Stimulated activated CD8-positive, alpha-beta memory T cell treated with anti-CD3 and anti-CD28 coated beads, Interleukin-15, amount 100 ng/mL, for 24 hours (primary cell): ENCODE results near the gene CITED1.
"Not testable (repeated sequence)": the region's sequence is repeated elsewhere in the genome, so short reads cannot be mapped to it uniquely, and the experiment has no call there.

ENCODE experiments used
- DNase-seq: peaks from one replicate; pipeline ENCODE4 v3.0.0-alpha.2; 2020; ENCODE audit warnings: low read depth

CITED1 gene, protein sequence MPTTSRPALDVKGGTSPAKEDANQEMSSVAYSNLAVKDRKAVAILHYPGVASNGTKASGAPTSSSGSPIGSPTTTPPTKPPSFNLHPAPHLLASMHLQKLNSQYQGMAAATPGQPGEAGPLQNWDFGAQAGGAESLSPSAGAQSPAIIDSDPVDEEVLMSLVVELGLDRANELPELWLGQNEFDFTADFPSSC

DNA sequence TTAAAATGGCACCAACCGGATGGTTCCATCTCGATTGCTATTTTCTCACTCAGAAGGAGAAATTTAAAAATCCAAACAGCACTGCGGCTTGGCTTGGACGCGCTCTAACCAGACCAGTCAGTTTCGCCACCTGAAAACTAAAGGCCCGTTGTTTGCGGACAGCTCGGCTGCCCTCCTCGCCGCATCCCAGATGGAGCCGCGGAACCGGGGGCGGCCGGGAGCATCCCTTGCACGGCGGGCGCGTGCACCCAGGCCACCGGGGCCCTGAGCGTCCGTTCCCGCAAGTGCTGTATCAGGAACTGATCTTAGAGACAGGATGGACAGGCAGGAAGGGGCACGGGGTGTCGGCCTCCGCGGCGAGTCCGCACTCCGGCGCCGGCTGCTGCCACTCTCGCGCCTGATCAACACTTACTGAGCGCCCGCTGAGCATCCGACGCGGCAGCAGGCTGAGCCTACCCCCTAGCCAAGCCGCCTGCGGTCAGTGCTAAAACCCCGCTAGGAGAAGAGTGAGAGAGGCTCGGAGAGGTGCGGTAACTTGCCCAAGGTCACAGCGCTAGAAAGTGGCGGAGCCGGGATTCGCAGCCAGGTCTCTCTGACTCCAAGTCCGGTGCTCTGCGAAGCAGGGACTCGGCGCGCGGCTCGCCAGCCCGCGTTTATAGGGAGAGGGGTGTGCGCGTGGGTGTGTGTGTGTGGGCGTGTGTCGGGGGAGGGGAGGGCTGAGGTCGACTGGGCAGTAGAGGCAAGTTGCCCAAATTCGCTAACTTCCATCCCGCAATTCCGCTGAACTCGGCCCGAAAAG, at the start of gene CITED1:
Gene CITED1, minus strand, starts transcription at position 629 of the 799 bp plus-strand sequence. CDS start 3,045 bp downstream, outside the sequence.
- DNase-seq, result no peak

DNA sequence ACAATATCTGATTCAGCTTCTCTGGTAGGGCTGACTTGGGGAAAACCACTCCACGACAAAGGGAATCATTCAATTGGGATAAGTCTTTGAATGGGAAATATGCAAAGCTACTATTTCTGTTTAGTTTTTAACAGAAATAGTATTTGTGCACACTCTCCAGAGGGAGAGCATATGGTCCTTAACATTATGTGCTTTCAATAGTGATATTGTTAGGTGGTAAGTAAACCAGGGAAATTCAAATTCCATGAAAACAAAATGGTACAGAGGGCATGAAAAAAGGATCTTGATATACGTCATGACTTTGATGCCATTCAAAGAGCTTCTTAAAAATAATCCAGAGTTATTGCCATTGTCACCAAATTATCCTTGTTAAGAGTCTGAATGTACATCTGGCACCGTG, 47.1 kb upstream of the CITED1 start:
- no peak for DNase-seq

DNA sequence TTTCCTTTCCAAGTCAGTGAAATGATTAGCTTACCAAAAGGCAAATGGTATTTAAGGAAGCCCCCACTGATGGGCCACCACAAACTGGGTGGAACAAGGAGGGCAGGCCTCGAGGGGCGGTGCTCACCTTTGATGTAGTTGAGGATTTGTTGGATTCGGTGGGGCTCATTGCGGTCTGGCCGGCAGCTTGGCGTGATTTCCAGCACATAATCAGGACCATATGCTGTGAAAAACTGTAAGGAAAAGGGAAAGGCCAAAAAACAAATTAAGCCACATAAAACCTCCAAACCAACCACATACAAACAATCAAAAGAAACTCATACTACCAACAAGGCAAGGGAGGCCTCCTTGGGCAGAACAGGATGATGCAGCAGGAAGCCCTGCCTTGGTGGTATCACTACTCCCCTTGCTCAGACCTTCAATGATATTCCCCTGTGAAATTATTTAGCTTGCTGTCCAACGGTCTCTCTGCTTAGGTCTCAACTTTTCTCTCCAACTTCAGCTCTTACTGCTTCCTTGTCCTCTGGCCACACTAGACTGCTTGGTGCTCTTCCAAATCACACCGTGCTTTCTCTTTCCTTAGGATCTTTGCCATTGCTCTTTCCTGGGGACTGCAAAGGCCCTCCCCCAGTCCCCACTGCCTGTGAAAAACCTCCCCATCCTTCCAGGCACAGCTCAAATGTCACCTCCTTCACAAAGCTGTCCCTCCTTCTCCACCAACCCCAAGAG, 46.1 kb upstream of the CITED1 start:
- DNase-seq, result no peak

DNA sequence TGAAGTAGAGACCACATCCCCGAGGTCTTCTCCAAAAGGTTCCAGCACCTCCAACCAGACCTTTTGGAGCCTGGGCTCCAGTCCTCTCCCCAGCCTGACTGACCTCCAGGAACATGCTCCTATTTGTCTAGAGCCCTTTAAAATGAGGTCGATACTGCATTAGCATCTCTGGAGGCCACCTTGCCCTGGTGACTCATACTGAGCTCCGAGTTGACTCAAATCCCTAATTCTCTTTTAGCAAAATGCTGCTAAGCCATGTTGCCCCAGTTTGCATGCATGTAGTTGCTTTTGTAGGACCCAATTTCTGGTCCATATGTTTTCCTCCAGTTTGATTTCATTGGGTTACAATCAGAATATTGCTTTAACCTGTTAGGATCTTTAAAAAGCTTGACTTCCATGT, 43.5 kb upstream of the CITED1 start:
- no peak for DNase-seq

DNA sequence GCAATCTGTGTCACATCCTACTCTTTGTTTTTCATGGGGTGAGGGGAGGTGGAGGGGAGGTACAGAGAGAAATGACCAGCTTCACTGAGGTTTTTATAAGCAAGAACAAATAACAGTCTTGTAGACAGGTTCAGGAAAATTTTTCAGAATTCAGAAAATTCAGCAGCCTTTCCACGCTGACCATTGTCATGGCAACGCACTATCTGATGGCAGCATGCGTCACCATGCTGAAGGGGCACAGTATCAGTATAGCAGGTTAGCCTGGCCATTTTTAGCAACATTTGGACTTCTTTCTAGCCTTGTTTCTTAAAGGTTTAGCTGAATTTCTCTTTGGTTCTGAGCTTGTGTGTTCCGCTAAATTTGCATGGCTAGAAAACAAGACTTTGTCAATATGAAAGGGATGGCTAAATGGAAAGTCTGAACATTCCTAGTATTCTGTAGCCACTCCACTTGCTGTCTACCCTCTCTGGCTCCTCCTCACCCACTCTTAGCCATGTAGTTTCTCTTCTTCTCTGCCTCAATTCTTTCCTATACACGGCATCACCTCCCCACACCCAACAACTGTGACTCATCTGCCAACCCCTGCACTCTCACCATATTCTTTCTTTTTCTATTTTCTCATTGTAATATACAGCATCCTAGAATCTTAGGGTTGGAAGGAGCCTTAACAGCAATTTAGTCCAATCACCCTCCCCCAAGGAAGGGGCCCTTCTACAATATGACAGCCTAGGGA, 42.7 kb upstream of the CITED1 start:
- DNase-seq, result no peak

DNA sequence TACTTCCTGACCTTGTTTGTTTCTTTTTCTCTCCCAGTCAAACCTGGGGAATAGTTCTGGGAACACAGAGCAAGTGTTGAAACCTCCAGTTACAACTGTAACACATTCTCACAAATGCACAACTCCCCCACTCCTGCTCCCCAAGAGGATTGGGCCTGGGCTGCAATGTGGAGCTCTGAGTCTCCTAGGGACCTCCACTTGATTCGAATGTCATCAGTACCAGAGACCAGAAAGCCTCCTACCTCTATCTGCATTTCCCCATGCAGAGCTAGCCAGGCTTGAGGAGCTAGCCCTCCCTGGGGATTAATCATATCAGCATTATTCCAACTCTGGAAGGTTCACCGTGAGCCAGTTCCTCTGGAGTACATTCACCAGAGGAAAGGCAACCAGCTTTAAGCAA, 41.7 kb upstream of the CITED1 start:
- DNase-seq, result no peak

DNA sequence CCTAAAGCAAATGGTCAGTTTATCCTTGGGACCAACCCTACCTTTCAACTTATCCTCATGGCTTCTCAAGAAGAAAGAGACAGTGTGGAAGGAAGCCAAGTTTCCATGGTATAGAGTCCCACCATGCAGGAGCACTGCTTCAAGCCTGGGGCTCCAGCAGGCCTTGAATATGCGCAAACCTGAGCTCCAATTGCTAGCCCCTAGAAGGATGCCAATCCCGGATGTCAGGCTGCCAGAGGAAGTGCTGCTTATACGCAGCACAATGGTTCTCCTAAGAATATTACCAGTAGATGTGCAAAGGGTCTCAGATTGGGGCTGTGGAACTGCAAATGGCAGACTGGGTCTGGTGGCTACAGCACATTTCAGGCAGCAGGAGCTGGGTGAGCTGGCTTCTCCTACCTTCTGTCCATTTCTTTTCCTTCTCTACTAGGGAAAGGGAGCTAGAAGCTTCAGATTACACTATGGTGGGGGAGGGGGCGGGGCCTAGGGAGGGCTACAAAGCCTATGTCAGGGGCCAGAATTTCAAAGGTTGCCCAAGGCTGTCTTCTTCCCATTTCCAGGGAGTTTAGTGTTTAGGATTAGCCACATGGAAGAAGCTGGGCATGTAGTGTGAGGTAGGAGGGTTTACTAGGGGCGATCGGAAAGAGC, 40.7 kb upstream of the CITED1 start:
- no peak for DNase-seq

DNA sequence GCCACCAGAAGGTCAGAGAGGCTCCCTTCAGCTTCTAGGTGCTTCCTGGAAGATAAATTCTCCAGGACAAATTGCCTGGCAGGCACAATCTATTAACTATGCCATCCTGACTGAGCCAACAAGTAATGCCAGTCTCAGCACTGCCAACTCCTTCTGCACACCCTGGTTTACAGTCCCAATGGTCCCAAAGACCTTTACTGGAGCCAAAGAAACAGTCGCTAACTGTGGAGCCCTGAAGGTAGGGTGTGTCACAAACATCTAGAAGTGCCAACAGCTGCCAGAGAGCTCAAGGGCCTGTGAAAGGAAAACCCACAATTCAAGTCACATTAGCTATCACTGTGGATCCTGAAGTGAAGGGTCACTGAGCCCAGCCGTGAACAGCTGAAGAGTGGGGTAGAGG, 34.9 kb upstream of the CITED1 start:
- no peak for DNase-seq

DNA sequence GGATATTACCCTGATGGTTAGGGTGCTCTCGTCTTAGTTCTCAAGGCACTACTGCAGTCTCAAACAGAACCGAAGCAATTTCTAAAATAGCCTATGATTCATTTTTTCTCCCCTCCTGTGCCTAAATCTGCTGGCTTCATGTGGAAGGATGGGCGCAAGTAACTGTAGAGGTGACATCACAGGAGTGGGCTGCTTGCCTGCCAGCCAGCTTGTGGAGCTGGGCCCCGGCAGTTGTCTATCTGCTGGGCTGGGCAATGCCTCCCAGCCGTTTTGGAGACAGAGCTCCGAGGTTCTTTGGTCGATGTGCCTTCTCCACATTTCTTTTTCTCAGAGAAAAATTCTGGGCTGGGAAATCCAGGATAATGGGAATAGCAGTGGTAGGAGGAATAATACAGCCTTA, 34.3 kb upstream of the CITED1 start:
- no peak for DNase-seq

DNA sequence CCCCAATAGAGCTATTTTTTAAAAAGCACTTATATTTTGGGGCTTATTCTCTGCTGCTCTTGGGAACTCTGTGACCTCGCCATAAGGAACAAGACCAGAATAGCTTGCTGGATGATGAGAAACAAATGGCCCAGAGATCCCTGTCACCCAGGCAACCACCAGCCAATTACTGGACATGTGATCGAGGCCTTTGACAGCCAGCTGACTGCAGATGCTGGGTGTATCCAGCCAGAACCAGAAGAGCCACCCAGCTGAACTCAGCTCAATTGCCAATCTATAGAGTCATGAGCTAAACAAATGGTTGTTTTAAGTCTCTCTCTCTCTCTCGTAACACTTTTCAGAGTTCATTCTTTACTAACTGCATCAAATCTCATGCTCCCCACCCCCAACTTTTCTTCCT, 24.4 kb upstream of the CITED1 start:
- DNase-seq, result no peak

DNA sequence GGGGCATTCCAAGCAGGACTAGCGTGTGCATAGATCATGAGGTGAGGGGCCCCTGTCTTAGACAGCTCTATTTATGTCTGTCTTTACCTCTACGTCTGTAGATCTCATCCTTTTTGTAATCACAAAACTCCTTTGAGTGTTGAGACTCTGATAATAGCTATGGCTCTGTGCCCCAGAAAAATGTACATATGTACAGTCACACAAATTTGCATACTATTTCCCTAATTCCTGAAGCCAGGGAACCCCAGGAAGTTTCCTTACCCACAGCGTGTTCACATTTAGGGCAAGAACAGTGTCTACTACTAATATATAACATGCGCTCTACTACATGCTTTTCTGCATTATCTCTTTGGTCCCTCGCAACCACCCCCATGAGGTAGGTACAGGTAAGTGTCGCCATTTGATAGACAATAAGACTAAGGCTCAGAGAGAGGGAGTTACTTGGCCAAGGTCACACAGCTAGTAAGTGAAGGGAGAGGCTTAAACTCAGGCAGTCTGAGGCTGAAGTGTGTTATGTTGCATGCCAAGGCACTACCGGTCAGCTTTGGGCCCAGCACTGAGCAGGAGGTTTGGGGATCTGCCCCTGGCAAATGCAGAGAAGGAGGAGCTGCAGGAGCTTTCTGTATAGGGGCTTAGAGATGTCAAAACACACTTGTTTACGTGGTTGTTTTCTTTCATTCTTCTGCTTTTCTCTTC, 21.0 kb upstream of the CITED1 start:
- no peak for DNase-seq

DNA sequence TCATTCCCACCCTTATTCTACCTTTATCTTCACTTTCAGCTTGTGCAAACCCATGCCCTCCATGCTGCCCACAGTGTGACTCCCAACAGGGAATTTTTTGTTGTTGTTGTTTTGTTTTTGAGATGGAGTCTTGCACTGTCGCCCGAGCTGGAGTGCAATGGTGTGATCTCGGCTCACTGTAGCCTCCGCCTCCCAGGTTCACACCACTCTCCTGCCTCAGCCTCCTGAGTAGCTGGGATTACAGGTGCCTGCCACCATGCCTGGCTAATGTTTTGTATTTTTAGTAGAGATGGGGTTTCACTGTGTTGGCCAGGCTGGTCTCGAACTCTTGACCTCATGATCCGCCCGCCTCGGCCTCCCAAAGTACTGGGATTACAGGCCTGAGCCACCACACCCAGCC, 13.9 kb upstream of the CITED1 start:
- not testable (repeated sequence) for DNase-seq

DNA sequence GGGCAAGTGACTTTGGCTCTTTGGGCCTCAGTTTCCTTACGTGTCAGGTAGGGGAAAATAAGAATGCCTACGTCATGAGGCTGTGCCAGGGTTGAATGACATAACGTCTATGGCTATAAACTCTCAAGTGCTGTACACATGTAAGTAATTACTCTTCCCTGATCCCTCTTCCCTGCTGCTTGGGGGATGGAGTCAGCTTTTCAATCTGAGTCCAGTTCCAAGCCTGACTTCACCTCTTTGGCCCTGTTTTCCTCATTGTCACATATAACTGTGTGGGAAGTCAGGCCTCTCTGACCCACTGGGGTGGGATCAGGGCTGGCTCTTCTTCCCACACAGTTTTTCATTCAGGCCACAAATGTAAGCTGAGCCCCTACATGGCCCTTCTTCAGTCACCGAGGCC, 11.4 kb upstream of the CITED1 start:
- DNase-seq, result no peak

DNA sequence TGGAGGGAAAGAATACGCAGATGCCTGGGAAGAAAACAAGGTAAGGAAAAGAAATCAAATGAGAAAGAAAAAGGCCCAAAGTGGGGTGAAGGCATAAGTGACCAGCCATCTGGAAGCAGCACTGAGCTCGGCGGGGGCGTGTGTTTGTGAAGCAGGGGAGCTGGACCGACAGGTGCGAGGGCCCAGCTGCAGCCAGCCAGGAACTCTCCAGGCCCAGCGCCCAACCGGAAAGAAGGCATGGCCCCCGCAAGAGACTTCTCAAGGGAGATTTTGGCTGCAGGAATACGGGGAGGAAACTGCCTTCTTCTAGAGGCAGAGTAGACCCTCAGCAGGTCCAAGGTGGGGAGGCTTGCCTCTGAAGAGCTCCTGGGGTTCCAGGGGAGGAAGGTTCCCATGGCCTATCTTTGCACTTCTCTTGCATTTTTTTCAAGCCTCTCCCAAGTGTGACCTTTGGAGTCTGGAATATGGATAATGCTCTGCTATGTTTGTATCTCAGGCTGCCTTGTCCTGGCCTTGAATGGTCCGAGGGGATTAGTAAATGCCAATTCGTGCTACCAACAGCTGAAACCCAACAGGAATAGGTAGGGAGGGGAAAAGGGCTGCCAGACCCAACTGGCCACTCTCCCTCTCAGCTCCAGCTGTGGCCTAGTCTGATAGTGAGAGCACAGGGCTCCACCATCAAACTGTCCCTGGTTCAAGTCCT, 10.8 kb upstream of the CITED1 start:
- no peak for DNase-seq

DNA sequence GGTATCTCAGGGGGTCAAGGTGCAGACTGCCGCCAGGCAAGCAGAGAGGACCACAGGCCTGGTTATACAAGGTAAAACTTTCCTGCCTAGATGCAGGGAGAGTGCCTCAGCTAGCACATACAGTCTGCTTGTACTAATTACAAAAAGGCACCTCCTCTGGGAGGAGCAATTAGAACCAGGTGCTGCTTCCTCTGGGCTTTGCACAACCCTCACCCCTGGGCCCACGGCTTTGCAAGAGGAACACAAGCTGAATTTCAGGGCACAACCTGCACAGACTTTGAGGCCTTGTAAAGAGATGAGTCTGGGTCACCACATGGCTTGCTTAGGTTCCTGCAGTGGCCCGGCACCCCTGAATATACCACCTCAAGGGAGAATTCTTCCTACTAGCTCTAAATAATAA, 9.2 kb upstream of the CITED1 start:
- no peak for DNase-seq

DNA sequence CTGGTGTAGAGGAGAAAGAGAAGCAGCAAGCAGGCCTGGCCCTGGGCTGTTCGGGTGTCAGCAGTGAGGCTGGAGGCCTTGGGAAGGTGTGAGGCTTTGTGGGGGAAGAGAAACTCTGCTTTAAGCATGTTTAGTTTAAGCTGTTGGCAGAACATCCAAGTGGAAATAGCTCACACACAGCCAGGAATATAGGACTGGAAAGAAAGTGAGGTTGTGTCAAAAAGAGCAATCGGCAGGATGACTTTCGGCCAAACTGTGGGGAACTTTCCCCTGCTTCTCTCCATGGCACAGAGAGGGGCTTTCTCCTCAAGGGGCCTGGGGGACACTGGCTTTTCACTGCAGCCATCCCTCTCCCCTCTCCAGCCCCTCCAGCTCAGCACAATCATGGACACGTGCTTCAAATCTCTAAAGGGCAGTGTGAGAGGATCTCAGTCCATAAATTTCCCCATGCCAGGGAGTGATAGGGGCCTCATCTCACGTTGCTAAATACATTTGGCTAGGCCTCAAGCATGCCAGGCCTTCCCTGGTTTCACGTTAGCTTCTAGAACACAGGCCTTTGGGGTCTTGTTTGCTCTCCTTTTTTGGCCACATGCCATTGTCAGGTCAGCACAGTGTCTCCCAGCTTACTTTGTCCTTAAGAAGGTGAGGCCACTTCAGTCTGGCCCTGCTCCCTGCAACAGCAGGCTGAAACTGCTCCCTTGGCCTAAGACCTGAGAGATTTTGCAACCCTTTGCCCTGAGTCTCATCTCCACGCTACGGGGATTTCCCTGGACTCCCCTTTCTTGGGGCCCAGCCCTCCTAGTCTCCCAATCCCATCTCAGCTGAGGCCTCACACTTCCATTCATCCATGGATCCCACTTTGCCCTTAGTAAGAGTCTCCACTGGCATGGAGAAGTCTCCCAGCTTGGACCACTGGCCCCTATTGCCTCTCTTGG, 8.3 kb upstream of the CITED1 start:
- DNase-seq, result no peak

DNA sequence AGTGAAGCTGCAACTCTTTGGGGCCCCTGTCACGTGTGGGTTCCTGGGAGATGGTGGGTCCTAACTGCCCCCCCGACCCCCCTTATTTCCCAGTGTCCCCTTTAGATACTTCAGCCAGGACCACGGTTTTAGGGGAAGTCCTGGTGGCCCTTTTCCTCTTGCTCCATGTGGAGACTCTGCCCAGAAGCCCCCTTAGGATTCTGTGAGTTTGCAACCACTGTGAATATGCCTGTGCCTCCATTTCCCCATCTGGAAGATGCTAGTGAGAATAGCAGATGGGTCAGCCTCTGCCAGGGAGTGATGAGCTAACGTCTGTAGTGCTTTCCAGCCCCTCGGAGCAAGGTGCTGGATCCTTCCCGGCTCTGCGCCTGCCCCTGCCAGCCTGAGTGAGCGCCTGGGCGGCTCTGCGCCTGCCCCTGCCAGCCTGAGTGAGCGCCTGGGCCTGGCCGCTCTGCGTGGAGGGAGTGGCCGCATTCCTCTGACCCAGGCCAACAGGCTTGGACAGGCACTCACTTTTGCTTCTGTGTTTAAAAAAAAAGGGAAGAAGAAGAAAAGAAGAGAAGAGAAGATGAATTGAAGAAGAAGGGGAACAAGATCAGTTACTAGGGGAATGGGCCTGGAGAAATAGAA, 6.7 kb upstream of the CITED1 start:
- DNase-seq, result no peak

DNA sequence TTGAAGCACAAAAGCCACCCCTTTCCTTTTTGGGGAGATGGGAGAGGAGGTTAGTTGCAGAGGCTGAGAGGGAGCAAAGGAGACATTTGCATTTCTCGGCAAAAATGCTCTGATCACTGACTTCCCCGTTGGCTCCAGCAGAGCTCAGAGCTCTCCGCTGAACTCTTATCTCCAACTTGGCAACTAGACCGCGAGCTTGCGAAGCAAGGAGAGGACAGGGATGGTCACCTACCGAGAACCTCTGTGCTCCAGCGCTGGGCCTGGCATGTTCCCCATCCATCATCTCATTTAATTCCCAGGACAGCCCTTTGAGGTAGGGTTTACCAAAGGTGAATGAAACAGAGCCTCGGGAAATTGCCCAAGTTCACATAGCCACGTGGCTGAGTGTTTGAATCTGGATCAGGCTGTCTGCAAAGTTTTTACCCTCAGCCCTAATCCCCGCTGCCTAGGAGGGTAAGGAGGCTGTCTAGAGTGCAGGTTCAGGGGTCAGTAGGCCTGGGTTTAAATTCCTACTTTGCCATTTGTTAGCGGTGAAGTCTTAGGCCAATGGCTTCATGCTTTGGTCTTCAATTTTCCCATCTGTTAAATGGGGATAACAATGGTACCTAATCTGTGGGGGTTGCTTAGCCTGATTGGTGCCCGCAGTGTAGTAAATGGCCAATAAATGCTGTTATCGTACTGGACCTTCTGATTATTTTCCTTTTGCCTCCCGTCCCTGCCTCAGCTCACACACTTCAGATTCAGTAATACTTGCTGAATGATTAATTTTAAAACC, 3.8 kb upstream of the CITED1 start:
- DNase-seq, result no peak
